ENCODE data around the gene SLCO4A1.

Gene SLCO4A1

DNA sequence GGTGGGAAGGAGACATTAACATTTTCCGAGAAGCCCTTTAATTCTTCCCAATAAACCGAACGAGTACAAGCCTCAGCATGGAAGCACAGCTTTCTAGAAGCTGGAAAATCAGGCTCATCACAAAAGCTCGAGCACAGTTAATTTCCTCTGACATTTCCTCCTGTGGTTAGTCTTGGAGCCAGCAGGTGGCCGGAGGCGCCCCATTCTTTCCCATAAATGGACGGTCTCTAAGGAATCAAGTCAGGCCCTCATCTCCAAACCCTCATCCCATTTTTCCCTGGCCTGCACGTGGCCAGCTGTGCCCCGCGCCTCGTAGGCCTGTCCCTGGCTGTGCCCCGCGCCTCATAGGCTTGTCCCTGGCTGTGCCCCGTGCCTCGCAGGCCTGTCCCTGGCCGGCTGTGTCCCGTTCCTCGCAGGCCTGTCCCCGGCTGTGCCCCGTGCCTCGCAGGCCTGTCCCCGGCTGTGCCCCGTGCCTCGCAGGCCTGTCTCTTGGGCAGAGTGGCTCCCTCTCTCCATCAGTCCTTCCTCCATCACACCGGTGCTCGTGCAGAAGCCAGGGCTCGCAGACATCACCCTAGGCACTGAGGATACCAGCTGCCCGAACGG is 46.7 kb downstream of the SLCO4A1 start:
- DNase-seq, result no peak

DNA sequence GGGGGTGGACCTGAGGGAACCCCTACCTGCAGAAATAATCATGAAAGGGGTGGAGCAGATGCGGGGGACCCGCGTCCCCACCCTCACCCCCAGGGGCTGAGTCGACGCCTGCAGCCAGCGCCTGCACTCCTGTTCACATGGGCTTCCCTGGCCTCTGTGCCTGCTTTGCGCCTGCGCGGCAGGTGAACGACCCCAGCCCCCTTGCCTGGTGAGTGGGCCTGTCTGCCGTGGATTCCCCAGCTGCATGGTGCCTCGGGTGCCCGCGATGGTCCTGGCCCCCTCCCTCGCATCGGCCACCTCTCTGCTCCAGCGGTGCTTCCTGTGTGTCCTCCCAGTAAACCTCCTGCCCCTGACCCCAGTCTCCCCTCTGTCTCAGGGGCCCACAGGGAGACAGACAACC is 47.6 kb downstream of the SLCO4A1 start:
- DNase-seq, result no peak

DNA sequence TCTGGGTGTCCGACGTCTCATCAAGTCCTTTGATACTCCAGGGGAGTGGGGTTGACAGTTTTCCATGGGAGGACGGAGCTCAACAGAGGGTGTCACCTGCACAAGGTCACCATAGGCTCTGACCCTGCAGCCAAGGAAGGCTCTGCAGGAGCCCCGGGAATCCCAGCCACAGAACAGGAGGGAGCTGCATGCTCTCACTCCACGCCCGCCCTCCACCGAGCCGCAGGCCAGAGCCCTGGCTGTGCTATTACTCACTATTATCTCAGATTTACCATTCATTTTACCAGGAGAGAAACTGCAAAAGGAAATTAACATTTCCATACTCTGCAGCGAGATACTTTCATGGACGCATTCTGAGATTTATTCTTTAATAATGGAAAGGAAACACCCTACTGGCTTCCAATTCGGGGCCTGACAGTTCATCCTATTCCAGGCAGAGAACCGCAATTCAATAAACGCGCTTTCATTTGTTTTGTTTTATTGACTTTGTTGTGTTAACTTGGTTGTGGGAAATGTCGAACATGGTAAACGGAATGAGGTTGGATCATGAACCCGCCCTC is 48.0 kb downstream of the SLCO4A1 start:
- DNase-seq, result no peak

DNA sequence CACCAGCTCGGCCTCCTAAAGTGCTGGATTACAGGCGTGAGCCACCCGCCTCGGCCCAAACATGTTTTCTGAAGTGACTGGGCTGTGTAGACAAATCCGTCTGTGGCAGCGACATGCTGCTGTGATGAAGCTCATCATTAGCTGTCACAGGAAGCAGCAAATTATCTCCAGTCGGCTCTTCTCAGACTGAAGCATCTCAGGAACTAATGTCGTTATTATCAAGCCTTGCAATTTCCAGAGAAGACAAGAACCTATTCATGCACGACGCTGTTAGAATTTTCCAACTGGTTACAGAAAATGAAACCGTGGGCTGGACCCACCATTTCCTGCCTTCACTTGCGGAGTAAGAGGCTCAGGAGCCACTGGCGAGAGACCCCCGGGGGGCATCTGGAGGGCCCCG is 49.2 kb downstream of the SLCO4A1 start:
- no peak for DNase-seq

DNA sequence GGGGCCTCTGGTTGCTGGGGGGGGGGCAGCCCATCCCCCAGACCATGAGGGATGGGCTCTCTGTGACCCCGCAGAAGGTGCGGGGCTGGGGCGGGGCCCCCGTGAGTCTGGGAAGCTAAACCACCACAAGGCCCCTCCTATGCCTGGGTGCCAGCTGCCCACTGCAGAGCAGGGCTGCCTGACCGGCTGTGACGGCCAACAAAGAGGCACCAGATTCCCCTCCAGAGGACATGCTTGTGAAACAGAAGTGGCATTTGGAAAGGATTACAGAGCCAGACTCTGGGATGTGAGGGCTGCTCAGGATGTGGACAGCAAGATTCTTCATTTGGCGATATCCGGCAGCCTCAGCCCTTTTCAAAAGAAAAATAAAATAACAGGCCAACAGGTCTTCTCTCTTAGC is 49.9 kb downstream of the SLCO4A1 start:
- DNase-seq, result no peak

DNA sequence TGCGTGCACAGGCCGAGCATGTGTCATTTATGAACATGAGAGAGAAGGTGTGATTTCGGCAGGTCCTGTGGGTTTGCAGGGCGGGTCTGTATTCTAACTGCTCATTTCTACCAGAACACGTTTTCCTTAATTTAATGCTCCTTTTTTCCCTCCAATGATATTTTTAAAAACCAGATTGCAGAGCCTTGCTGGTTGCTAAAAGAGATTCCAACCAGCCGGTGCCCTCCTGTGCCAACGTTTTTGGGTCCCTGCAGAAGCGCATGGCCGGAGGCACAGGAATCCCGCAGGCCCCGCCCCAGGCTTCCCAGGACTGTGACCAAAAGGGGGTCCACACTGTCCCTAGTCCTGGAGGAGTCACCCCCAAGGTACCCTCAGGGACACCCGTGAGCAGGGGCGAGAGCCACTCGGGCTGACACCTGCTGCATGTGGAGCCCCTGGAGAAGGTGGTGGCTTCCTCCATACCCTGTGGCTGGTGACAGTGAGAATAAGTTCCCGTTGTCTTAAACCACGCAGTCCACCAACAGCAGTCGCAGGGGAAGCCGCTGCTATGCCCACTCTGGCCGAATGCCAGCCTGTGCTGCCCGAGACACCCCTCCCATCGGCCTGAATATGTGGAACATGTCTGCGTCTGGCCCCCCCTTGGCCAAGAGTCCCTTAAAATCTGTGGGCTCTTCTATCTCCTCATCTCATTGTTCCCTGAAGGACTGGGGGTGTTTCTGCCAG is 50.7 kb downstream of the SLCO4A1 start:
- no peak for DNase-seq

DNA sequence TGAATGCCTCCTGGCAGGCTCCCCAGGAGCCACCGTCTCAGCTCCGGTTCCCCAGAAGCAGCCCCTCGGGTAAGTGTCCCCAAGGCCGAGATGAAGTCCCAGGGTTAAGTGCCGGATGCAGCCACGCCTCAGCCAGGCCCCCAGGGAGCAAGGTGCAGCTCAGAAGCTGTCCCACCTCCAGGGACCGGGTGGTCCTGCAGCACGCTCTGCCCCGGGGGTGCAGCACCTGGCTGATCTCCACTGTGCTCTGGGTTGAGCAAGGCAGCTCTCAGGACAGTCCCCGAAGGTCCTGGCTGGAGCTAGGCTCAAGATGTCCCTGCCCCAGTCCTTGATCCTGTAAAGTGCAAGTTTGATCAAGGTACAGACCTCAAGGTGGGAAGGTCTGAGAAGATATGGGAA is 51.2 kb downstream of the SLCO4A1 start:
- no peak for DNase-seq

DNA sequence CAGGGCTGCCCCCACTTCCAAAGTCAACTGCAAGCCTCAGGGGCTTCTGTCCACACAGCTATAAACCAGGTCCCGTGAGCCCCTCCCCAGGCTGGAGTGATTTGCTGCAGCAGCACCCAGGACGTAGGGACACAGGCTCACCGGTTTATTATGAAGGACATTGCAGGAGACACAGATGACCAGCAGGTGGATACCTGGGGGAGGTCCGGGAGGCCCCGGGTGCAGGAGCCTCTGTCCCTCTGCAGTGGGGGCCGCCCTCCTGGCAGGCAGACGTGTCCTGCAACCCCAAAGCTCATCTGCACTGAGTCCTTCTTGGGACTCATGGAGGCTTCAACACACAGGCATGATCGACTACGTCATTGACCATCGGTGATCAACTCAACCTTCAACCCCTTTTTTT is 51.8 kb downstream of the SLCO4A1 start:
- no peak for DNase-seq

DNA sequence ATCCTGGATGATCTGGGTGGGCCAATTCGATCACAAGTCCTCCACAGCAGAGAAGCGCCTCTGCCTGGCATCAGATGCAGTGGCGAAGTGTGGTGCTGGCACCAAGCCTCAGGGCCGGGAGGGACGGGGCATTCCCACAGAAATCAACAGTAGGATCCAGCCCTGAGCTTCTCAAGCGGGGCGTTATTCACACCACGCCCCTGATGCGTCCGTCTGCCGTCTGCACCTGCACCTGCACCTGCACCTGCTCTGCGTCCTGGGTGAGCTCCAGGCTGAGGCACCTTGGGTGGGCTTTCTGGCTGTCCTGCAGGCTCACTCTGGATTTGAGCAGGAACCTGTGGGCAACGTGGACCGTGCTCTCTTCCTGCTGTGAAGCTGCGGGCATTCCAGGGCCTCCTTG is 52.6 kb downstream of the SLCO4A1 start:
- no peak for DNase-seq

DNA sequence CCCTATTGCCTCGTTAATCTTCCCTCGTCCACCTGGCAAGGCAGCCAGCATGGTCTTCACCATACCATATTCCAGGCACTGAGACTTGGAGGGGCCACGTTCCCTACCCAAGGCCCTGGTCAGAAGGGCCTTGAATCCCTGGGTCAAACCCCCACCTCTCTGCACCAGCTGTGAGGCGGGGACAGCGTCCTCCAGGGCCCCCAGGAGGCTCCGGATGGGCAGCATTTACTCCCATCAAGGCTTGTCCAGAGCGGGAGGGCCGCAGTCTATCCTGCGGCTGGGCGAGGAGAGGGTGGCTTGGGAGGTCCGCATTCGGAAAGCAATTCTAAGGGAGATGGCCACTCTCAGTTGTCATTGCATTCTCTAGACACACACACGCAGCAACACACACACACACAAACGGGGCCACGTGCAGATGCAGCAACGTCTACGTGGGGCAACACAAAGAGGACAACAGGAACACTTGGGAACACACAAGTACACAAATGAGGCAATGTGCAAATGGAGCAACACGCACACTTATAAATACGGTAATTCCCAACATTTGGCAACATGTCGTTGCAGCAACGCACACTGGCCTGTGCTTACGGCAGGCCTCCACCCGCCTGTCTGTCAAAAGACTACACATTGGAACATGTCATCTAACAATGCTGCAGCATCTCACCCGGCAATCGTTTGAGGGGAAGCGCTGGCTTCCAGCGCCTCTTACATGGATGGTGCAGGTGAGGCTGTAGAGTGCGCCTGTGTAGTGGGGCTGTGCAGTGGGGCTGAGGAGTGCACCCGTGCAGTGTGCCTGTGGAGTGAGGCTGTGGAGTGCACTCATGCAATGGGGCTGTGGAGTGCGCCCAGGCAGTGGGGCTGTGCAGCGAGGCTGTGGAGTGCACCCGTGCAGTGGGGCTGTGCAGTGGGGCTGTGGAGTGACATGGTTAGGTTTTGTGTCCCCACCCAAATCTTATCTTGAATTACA is 53.4 kb downstream of the SLCO4A1 start:
- DNase-seq, result no peak

DNA sequence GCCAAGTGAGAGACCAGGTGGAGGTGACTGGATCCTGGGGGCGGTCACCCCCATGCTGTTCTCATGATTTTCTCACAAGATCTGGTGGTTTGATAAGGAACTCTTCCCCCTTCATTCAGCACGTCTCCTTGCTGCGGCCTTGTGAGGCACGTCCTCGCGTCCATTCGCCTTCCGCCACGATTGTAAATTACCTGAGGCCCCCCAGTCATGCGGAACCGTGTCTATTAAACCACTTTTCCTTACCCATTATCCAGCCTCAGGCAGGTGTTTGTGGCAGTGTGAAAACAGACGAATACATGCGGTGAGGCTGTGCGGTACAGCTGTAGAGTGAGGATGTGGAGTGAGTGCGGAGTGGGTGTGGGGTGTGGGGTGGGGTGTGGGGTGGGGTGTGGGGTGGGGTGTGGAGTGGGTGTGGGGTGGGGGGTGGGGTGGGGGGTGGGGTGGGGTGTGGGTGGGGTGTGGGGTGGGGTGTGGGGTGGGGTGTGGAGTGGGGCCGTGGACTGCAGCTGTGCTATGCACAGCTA is 54.2 kb downstream of the SLCO4A1 start:
- DNase-seq, result no peak

DNA sequence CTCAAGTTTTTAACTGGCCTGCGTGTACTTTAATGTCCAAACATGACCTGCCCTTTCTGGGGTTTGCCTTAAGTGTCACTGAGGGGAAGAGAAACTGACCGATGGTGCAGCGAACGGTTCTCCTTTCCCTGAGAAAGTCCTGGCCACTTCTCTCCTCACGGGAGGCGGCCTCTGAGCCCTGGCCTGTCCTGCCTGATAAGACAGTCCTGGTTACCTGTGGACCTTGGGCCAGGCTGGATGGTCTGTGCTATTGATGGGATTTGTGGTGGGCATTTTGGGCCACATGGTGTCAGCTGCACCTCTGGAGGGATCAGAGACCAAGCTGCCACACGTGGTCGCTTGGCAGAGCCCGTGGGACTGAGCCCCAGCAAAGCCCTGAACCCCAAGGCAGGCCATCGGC is 54.7 kb downstream of the SLCO4A1 start:
- no peak for DNase-seq

DNA sequence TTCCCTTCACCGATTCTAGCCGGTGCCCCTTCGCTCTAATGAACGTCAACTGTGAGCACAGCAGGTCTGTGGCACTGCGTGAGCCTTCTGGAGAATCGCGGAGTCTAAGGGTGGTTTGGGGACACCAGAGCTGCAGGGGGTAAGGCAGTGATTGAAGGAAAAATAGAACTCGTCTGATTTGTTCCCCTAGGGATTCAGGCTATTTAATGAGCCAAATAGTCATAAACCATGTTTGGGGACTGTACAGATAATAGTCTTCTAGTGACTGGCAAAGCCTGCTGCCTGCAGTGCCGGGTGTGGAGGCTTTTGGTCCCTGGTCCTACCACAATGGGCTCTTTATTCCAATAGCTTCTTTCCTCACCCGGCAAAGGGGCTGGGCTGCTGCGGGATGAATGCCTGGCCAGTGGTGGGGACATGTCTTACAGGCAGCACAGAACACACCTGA is 55.2 kb downstream of the SLCO4A1 start:
- no peak for DNase-seq

DNA sequence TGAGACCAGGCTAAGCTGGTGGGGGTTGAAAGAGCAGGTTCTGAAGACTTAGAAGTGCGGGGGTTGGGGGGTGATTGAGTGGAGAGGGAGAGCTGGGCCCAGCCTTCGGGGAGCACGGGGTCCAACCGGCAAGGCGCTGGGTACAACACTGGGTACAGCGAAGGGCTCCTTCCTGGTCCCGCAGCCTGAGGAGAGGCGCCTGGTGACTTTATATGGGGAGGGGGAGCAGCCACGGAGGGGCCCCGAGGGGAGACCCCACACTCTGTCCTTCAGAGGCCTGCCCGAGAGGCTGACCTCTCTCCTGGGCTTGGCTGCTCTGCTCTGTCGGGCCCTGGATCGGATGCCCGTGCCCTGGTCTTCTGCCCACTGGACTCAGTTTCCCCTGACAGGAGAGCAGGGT is 55.9 kb downstream of the SLCO4A1 start:
- DNase-seq, result no peak

DNA sequence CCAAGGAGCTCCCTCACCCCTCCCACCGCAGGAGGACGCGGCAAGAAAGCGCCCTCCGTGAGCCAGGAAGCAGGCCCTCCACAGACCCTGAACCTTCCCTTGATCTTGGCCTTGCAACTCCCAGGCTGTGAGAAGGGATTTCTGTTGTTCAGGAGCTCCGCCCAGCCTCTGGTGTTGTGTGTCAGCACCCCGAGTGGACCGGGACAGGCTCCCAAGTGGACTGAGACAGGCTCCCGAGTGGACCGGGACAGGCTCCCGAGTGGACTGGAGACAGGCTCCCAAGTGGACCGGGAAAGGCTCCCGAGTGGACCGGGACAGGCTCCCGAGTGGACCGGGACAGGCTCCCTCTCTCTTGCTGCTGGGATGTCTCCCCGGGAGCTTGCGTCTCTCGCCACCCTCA is 57.0 kb downstream of the SLCO4A1 start:
- DNase-seq, result no peak

DNA sequence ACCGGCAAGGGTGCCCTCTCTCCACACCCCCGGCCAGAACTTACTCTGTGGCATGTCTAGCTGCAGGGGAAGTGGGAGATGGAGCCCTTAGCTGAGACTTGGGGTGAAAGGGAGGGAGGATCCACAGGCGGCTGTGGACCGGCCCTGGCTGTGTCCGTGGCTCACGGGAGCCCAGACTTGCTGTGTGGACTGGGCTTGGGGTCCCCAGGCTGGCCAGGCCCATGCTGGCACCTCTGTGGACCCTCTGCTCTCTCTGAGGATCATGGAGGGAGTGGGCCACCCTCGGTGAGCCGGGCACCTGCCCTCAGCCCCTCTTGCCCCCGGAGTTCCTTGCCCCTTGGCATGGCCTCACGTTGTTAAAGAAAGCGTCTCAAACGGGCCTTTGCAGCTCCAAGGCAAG is 57.4 kb downstream of the SLCO4A1 start:
- no peak for DNase-seq

DNA sequence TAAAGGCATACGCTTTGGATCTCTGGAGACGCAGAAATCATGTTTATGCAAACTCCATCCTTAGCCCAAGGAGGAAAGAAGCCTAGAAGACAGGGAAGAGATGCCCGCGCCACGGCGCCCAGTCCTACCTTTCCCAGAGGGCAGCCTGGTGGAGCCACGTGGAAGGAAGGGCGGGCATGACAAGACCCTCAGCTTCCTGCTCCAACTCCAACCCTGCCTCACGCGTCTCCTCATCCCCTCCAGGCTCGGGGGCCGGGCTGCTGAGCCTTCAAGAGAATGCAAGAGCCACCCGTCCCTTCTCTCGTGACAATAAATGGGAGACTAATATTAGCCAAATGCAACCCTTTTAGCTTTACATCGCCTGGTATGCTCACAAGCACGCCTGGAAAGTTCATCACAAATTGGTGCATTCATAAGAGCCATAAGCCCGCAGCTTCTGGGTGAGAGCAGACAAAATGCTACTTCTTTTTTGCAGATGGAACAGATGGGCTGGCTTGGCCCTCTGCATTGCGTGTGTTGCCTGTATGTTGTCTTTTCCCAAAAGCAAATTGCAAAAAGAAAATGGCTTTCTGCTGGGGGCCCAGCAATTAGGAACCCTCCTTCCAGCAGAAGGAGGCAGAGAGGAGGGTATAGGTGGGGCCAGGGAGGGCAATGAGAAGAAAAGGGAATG is 58.1 kb downstream of the SLCO4A1 start:
- DNase-seq, result no peak

DNA sequence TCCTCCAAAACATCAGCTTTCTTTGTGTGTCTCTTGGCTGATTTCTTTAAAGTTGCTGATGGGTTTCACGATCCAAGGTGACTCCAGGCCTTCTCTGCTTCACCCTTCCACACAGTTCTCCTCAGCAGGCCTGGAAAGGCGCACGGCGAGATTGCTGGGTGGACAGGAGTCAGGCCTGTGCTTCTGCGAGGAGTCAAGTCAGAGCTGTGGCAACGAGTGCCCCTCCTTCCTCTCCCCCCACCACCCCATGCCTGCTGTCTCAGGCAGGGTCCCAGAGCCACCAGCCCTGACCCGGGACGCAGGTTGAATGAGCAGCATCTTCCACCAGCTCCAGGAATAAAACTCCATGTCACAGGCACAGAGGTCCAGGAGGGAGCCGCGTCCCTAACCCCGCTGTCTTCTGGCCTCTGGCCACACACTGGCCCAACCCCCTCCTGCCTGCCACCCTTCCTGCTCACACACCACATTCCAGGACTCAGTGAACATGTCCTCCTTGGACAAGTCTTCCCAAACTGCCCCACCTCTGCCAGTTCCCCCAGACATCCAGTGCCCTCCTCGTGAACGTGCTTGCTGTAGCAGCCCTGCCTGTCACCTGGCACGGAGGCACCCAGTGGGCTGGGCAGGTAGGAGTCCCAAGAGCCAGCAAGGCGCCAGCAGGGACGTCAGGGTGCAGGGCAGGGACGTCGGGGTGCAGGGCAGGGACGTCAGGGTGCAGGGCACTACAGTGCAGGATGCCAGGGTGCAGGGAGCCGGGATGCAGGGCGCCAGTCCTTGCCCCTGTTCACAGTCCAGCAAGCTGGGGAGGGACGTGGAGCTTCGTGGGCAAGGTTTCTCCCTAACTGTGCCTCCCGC is 59.1 kb downstream of the SLCO4A1 start:
- no peak for DNase-seq

DNA sequence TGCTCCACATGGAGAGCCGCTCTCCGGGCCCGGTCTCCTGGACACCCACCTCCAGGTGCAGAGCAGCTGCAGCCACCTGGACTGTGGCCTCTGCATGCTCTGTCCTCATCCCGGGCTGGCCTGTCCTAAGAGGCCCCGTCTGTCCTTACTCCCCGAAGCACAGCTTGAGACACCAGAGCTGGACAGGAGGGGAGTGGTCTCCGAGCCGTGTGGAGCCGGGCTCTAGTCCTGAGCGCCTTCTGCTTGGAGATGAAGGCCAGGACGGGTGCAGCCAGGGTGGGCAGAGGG is 59.7 kb downstream of the SLCO4A1 start:
- no peak for DNase-seq

DNA sequence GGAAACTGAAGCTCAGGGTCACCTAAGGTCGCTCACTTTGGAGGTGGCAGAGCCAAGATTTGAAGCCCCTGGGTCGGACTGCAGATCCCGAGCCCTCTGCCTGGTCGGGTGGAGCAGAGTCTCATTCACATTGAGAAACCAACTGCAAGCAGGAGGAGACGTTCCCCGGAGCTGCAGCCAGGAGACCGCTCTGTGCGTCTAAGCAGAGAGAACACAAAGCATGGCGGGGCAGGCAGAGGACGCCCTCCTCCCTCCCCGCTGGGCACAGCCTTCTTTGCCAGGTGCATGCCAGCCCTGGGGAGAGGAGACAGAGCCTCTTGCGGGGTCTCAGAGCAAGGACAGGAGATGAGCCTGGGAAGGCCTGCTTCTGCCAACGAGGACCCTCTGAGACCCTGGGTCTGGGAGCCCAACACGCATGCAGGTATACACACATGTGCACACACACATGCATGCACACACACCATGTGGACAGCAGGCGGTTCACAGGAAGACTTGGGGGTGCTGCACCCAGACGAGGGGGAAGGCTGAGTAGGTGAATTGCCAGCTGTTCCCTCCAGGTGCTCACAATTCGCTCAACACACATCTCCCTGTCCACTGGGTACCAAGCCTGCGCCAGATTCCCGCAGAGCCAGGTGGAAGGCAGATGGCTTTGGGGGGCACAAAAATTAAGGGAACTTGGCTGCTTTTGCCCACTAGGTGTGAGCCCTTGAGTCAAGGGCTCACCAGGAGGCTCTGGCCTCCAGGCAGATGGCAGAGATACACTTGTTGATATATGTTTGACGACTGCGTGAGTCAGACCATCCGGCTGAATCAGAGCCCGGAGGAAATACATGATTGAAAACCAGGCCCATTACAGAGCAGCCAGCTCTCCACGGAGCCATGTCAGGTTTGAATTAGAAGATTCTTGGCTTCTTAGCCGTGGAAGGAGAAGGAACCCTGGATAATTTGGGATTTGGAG is 60.9 kb downstream of the SLCO4A1 start:
- DNase-seq, result peak; percentile 89

DNA sequence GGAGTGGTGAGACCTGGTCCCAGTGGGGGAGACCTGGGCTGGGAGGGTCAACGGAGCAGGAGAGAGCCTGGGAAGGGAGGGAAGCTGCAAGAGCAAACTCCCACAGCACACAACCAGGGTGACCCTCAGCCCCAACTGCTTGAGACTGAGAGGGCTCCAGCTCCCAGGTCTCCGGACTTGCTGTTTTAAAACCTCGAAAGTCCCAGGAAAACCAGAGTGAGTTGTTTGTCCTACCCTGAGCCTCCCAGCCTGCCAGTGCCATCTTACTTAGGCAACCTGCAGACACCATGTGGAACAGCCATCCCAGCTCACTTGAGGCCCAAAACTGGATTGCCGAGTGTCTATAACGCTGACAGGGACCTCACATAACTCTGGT is 61.5 kb downstream of the SLCO4A1 start:
- DNase-seq, result no peak
